GM21825 (cell line): ENCODE data around the gene PHC1.

Experiments
- ATAC-seq: cut with Tn5 transposase; IDR thresholded peaks from one replicate; pipeline ENCODE4 v1.9.1; 2021; ENCODE audit warnings: mild to moderate bottlenecking, moderate library complexity; ENCODE audit not compliant: unreplicated experiment

PHC1 gene

GRCh38 chr12:8949342-8950220, 35.3 kb downstream of the PHC1 start, which contains the start of gene M6PR:
Gene M6PR (minus strand): TSS chr12:8949645. CDS start chr12:8946404, 3,241 bp downstream.
- ATAC-seq = peak; percentile 81

- ATAC-seq = no peak
Measured at GRCh38 chr12:8950221-8950527, 35.9 kb downstream of the PHC1 start.

GRCh38 chr12:8950702-8951478, 36.6 kb downstream of the PHC1 start:
- ATAC-seq = no peak

GRCh38 chr12:8951744-8952143, 37.4 kb downstream of the PHC1 start:
- no peak for ATAC-seq

- no peak for ATAC-seq
Measured at GRCh38 chr12:8953773-8954402, 39.6 kb downstream of the PHC1 start.

GRCh38 chr12:8956073-8956472, 41.8 kb downstream of the PHC1 start:
- no peak for ATAC-seq

- ATAC-seq = no peak
Measured at GRCh38 chr12:8956772-8957171, 42.5 kb downstream of the PHC1 start.

GRCh38 chr12:8957561-8957960, 43.3 kb downstream of the PHC1 start:
- ATAC-seq = no peak

- ATAC-seq = no peak
Measured at GRCh38 chr12:8958066-8958465, 43.8 kb downstream of the PHC1 start.

GRCh38 chr12:8960176-8960575, 45.9 kb downstream of the PHC1 start:
- no peak for ATAC-seq

GRCh38 chr12:8968761-8969160, 54.5 kb downstream of the PHC1 start:
- no peak for ATAC-seq

- no peak for ATAC-seq
Measured at GRCh38 chr12:8969861-8970411, 55.6 kb downstream of the PHC1 start.

- no peak for ATAC-seq
Measured at GRCh38 chr12:8970432-8970831, 56.1 kb downstream of the PHC1 start.

GRCh38 chr12:8980137-8980536, 65.8 kb downstream of the PHC1 start:
- ATAC-seq = no peak

- no peak for ATAC-seq
Measured at GRCh38 chr12:8985213-8985754, 71.0 kb downstream of the PHC1 start.

GRCh38 chr12:8987163-8987562, 72.9 kb downstream of the PHC1 start:
- no peak for ATAC-seq

- no peak for ATAC-seq
Measured at GRCh38 chr12:8987685-8988084, 73.4 kb downstream of the PHC1 start.

- ATAC-seq = no peak
Measured at GRCh38 chr12:8989413-8989812, 75.1 kb downstream of the PHC1 start, which contains the start of gene KLRG1. Gene KLRG1 (plus strand): TSS chr12:8989546. CDS start chr12:8989636, 90 bp downstream.
